ENCODE data around the gene FAR1.
"Not testable (repeated sequence)": the region's sequence is repeated elsewhere in the genome, so short reads cannot be mapped to it uniquely, and the experiment has no call there.

Gene FAR1

DNA sequence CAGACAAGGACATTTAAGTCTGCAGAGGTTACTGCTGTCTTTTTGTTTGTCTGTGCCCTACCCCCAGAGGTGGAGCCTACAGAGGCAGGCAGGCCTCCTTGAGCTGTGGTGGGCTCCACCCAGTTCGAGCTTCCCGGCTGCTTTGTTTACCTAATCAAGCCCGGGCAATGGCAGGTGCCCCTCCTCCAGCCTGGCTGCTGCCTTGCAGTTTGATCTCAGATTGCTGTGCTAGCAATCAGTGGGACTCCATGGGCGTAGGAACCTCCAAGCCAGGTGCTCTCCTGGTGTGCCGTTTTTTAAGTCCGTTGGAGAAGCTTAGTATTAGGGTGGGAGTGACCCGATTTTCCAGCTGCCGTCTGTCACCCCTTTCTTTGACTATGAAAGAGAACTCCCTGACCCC lies 39.8 kb upstream of the FAR1 start:
- not testable (repeated sequence) for H3K27ac ChIP-seq (ENCODE audit: low read length, poor library complexity, severe bottlenecking); H3K18ac ChIP-seq (ENCODE audit: low read depth in 1 of 2, low read length in 2 of 2); H3K4ac ChIP-seq (ENCODE audit: low read depth in 1 of 2, low read length in 2 of 2); H3K79me1 ChIP-seq (replicated peaks; ENCODE audit: low read length, poor library complexity, severe bottlenecking); H4K91ac ChIP-seq (ENCODE audit: low read length); H2BK5ac ChIP-seq (ENCODE audit: low read depth, low read length, poor library complexity, severe bottlenecking); H3K4me3 ChIP-seq (ENCODE audit: insufficient read depth in 1 of 2, low read depth in 1 of 2, low read length in 2 of 2); H3K9me3 ChIP-seq (ENCODE audit: control insufficient read depth, low read length); DNase-seq; H2AFZ ChIP-seq (ENCODE audit: low read depth, low read length); H3K27me3 ChIP-seq (ENCODE audit: control insufficient read depth in 1 of 2, insufficient read depth in 1 of 2, low read length in 2 of 2); H4K8ac ChIP-seq (ENCODE audit: low read length); H2AK5ac ChIP-seq (ENCODE audit: low read length, severe bottlenecking); H3K4me1 ChIP-seq (ENCODE audit: control insufficient read depth, insufficient read depth, low read depth, low read length); H3K4me2 ChIP-seq (ENCODE audit: low read length, poor library complexity, severe bottlenecking); H2BK120ac ChIP-seq (ENCODE audit: low read depth, low read length); H3K9ac ChIP-seq (ENCODE audit: low read length); H3K36me3 ChIP-seq (ENCODE audit: control insufficient read depth in 1 of 2, insufficient read depth in 2 of 2, low read depth in 1 of 2, low read length in 2 of 2); H2BK12ac ChIP-seq (ENCODE audit: low read length in 2 of 2); H2BK15ac ChIP-seq (ENCODE audit: low read depth, poor library complexity, severe bottlenecking); H3K14ac ChIP-seq (ENCODE audit: low read length in 2 of 2); H3K23ac ChIP-seq (ENCODE audit: low read length in 2 of 2)
- 91% methylated on average over 8 of the region's 8 CpGs for WGBS

DNA sequence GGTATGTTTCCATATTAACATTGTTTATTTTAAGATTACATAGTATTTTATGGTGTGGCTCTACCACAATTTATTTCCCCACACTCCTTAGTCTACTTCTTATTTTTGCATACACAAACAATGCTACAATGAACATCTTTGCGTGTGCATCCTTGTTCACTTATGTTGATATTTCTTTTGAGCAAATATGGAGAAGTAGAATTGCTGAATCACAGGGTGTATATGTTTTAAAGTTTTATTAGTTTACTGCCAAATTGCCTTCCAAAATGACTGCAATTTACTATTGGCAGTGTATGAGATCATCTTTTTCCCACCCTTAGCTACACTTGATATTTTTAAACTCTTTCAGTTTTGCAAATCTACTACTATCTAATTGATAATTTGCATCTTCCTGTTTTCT lies 38.7 kb upstream of the FAR1 start:
- Histone ChIP-seq H3K27ac (ENCODE audit: low read length, poor library complexity, severe bottlenecking) (no peak overlapping the region), H3K36me3 (ENCODE audit: control insufficient read depth in 1 of 2, insufficient read depth in 2 of 2, low read depth in 1 of 2, low read length in 2 of 2) (no peaks in the 10 kb centered on the region), H3K4ac (ENCODE audit: low read depth in 1 of 2, low read length in 2 of 2) (no peak overlapping the region), H3K23ac (ENCODE audit: low read length in 2 of 2) (no peak overlapping the region), H3K4me1 (ENCODE audit: control insufficient read depth, insufficient read depth, low read depth, low read length) (no peaks in the 10 kb centered on the region), H2BK5ac (ENCODE audit: low read depth, low read length, poor library complexity, severe bottlenecking) (no peak overlapping the region), H2AK5ac (ENCODE audit: low read length, severe bottlenecking) (no peak overlapping the region), H3K18ac (ENCODE audit: low read depth in 1 of 2, low read length in 2 of 2) (no peak overlapping the region), H3K27me3 (ENCODE audit: control insufficient read depth in 1 of 2, insufficient read depth in 1 of 2, low read length in 2 of 2) (peaks cover 0 to 8% of the 10 kb centered on the region in 2 experiments), H4K91ac (ENCODE audit: low read length) (no peak overlapping the region), H2BK15ac (ENCODE audit: low read depth, poor library complexity, severe bottlenecking) (no peak overlapping the region), H3K4me2 (ENCODE audit: low read length, poor library complexity, severe bottlenecking) (no peak overlapping the region), H3K4me3 (ENCODE audit: insufficient read depth in 1 of 2, low read depth in 1 of 2, low read length in 2 of 2) (no peak overlapping the region), H2BK12ac (ENCODE audit: low read length in 2 of 2) (no peak overlapping the region), H2AFZ (ENCODE audit: low read depth, low read length) (no peak overlapping the region), H3K79me1 (replicated peaks; ENCODE audit: low read length, poor library complexity, severe bottlenecking) (no peaks in the 10 kb centered on the region), H3K14ac (ENCODE audit: low read length in 2 of 2) (no peak overlapping the region), H4K8ac (ENCODE audit: low read length) (no peak overlapping the region), H3K9me3 (ENCODE audit: control insufficient read depth, low read length) (peaks cover 6% of the 10 kb centered on the region), H2BK120ac (ENCODE audit: low read depth, low read length) (no peak overlapping the region), H3K9ac (ENCODE audit: low read length) (no peak overlapping the region)
- WGBS = no CpG with 5 or more reads among the region's 1 CpG
- DNase-seq = no peak

DNA sequence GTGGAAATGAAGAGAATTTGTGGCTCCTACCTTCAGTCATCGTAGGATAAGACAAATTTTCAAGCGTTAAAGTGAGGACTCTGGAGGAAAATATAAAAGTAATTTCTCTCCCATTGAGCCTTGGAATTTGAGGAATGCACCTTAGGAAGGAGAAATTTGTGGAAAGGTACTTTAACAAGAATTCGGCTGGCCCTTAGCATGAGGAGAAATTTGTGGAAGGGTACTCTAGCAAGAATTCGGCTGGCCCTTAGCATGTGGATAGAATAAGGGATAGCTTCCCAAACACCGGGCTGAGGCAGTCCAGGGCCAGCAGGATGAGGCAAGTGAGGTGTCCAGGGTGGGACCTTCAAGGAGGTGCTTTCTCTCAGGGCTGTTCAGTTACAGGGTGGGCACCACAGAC lies 33.2 kb upstream of the FAR1 start:
- no peak overlapping the region for H4K91ac ChIP-seq (ENCODE audit: low read length)

DNA sequence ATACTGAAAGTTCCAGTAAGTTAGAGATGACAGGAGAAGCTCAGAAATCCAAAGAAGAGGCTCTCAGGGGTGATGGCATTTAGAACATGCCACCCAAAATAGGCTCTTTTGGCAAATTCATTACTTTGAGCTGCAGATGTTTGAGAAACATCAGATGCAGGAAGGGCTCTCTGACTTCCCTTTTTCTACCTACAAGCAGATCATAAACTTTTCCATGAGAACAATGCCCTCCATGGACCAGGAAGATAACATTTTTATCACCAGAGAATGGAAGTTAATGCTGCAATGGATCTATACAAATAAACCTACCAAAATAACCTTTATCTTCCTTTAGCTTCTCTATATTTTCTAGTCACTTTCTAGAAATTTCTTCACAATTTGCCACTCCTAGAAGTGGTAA lies 32.7 kb upstream of the FAR1 start:
- no peak overlapping the region for H3K4me3 ChIP-seq (ENCODE audit: insufficient read depth in 1 of 2, low read depth in 1 of 2, low read length in 2 of 2)
- H3K14ac ChIP-seq (ENCODE audit: low read length in 2 of 2) = no peak overlapping the region
- no peak for DNase-seq
- no peaks in the 10 kb centered on the region for H3K79me1 ChIP-seq (replicated peaks; ENCODE audit: low read length, poor library complexity, severe bottlenecking)
- no peak overlapping the region for H3K4ac ChIP-seq (ENCODE audit: low read depth in 1 of 2, low read length in 2 of 2)
- no peak overlapping the region for H2BK120ac ChIP-seq (ENCODE audit: low read depth, low read length)
- peaks cover 5 to 15% of the 10 kb centered on the region in 2 experiments for H3K27me3 ChIP-seq (ENCODE audit: control insufficient read depth in 1 of 2, insufficient read depth in 1 of 2, low read length in 2 of 2)
- no peak overlapping the region for H3K23ac ChIP-seq (ENCODE audit: low read length in 2 of 2)
- no peak overlapping the region for H2BK12ac ChIP-seq (ENCODE audit: low read length in 2 of 2)
- no peak overlapping the region for H2BK15ac ChIP-seq (ENCODE audit: low read depth, poor library complexity, severe bottlenecking)
- no peak overlapping the region for H2AK5ac ChIP-seq (ENCODE audit: low read length, severe bottlenecking)
- no peak overlapping the region for H3K4me2 ChIP-seq (ENCODE audit: low read length, poor library complexity, severe bottlenecking)
- no peaks in the 10 kb centered on the region for H3K36me3 ChIP-seq (ENCODE audit: control insufficient read depth in 1 of 2, insufficient read depth in 2 of 2, low read depth in 1 of 2, low read length in 2 of 2)
- no peak overlapping the region for H3K27ac ChIP-seq (ENCODE audit: low read length, poor library complexity, severe bottlenecking)
- H4K91ac ChIP-seq (ENCODE audit: low read length) = no peak overlapping the region
- peaks cover 12% of the 10 kb centered on the region for H3K9me3 ChIP-seq (ENCODE audit: control insufficient read depth, low read length)
- H2AFZ ChIP-seq (ENCODE audit: low read depth, low read length) = peak overlapping the region; percentile 1
- H3K18ac ChIP-seq (ENCODE audit: low read depth in 1 of 2, low read length in 2 of 2) = no peak overlapping the region
- no peak overlapping the region for H4K8ac ChIP-seq (ENCODE audit: low read length)
- H2BK5ac ChIP-seq (ENCODE audit: low read depth, low read length, poor library complexity, severe bottlenecking) = no peak overlapping the region
- no peaks in the 10 kb centered on the region for H3K4me1 ChIP-seq (ENCODE audit: control insufficient read depth, insufficient read depth, low read depth, low read length)
- no peak overlapping the region for H3K9ac ChIP-seq (ENCODE audit: low read length)

More for the DNA sequence above, 33.2 kb upstream of the FAR1 start:
- H4K8ac ChIP-seq (ENCODE audit: low read length) = no peak overlapping the region
- H3K27ac ChIP-seq (ENCODE audit: low read length, poor library complexity, severe bottlenecking) = no peak overlapping the region
- no peak overlapping the region for H2BK15ac ChIP-seq (ENCODE audit: low read depth, poor library complexity, severe bottlenecking)
- H3K27me3 ChIP-seq (ENCODE audit: control insufficient read depth in 1 of 2, insufficient read depth in 1 of 2, low read length in 2 of 2) = peaks cover 5 to 15% of the 10 kb centered on the region in 2 experiments
- no peak overlapping the region for H3K18ac ChIP-seq (ENCODE audit: low read depth in 1 of 2, low read length in 2 of 2)
- no peaks in the 10 kb centered on the region for H3K36me3 ChIP-seq (ENCODE audit: control insufficient read depth in 1 of 2, insufficient read depth in 2 of 2, low read depth in 1 of 2, low read length in 2 of 2)
- DNase-seq = no peak
- no peak overlapping the region for H3K4me2 ChIP-seq (ENCODE audit: low read length, poor library complexity, severe bottlenecking)
- H3K14ac ChIP-seq (ENCODE audit: low read length in 2 of 2) = no peak overlapping the region
- H3K4me3 ChIP-seq (ENCODE audit: insufficient read depth in 1 of 2, low read depth in 1 of 2, low read length in 2 of 2) = no peak overlapping the region
- no peaks in the 10 kb centered on the region for H3K79me1 ChIP-seq (replicated peaks; ENCODE audit: low read length, poor library complexity, severe bottlenecking)
- H3K23ac ChIP-seq (ENCODE audit: low read length in 2 of 2) = no peak overlapping the region
- H2BK5ac ChIP-seq (ENCODE audit: low read depth, low read length, poor library complexity, severe bottlenecking) = no peak overlapping the region
- H2BK12ac ChIP-seq (ENCODE audit: low read length in 2 of 2) = no peak overlapping the region
- no peak overlapping the region for H2AFZ ChIP-seq (ENCODE audit: low read depth, low read length)
- H3K9ac ChIP-seq (ENCODE audit: low read length) = no peak overlapping the region
- WGBS = 83% methylated on average over 5 of the region's 5 CpGs
- H2BK120ac ChIP-seq (ENCODE audit: low read depth, low read length) = no peak overlapping the region
- no peak overlapping the region for H2AK5ac ChIP-seq (ENCODE audit: low read length, severe bottlenecking)
- no peak overlapping the region for H3K4ac ChIP-seq (ENCODE audit: low read depth in 1 of 2, low read length in 2 of 2)
- peaks cover 12% of the 10 kb centered on the region for H3K9me3 ChIP-seq (ENCODE audit: control insufficient read depth, low read length)
- H3K4me1 ChIP-seq (ENCODE audit: control insufficient read depth, insufficient read depth, low read depth, low read length) = no peaks in the 10 kb centered on the region

Measured in mesenchymal stem cell (in vitro differentiated cells and primary cell).